Thoracic aorta (tissue), 2 donors: ENCODE data around the gene ENOX1. TPM values are rescaled to one million over a fixed set of nuclear protein-coding genes. Genes with fewer than 3 reads are reported as not detected.

Experiments
- ATAC-seq: fragments of 150-250 bp; one replicate; pipeline ENCODE4 v1.8.0; 2017; ENCODE audit warnings: low read depth; ENCODE audit not compliant: insufficient number of reproducible peaks, low FRiP score
- DNase-seq: peaks from one replicate; pipeline ENCODE4 v3.0.0-alpha.2; 2020; ENCODE audit warnings: low spot score
- H3K27ac ChIP-seq, 2 donors: fragments of 200-600 bp; sonication (generic); 1 replicate in 1 of 2; 2 replicates in 1 of 2; pipeline ENCODE4 v1.5.1; 2016; ENCODE audit warnings: mild to moderate bottlenecking in 2 of 2, moderate library complexity in 2 of 2
- H3K27me3 ChIP-seq: fragments of 200-600 bp; sonication (generic); replicated peaks from 2 replicates; pipeline ENCODE4 v1.6.0; 2016; ENCODE audit warnings: mild to moderate bottlenecking; ENCODE audit not compliant: insufficient read depth
- H3K36me3 ChIP-seq: fragments of 200-600 bp; sonication (generic); one replicate; pipeline ENCODE4 v1.5.1; 2016
- H3K4me1 ChIP-seq, 2 donors: fragments of 200-600 bp; sonication (generic); 1 replicate in 1 of 2; 2 replicates in 1 of 2; pipeline versions ENCODE4 v1.5.1 to v1.6.0; 2016; ENCODE audit warnings: low read depth in 2 of 2, mild to moderate bottlenecking in 1 of 2; ENCODE audit not compliant: control insufficient read depth in 1 of 2
- H3K4me3 ChIP-seq: fragments of 200-600 bp; sonication (generic); 2 replicates; pipeline ENCODE4 v1.5.1; 2016; ENCODE audit warnings: mild to moderate bottlenecking
- H3K9me3 ChIP-seq: fragments of 200-600 bp; sonication (generic); 2 replicates; pipeline ENCODE4 v1.5.1; 2016
- total RNA-seq, 2 donors: library from RNA; depleted of rRNA; stranded (reverse); fragments of >200 nt; gene quantifications; one replicate each; pipeline versions ENCODE4 v1.1.0 to v1.2.3, GENCODE V29; 2016
- TF ChIP-seq, protein P1 (sequence below): fragments of 200-600 bp; sonication (generic); IDR thresholded peaks from one replicate; pipeline ENCODE4 v1.5.1; 2019; ENCODE audit warnings: antibody characterized with exemption

ENOX1 gene
- total RNA-seq, 2 donors from 2014 or later, result 0.41 to 2.3 TPM

GRCh38 chr13:43448605-43449336 is 338.0 kb downstream of the ENOX1 start:
- TF ChIP-seq, protein P1, sequence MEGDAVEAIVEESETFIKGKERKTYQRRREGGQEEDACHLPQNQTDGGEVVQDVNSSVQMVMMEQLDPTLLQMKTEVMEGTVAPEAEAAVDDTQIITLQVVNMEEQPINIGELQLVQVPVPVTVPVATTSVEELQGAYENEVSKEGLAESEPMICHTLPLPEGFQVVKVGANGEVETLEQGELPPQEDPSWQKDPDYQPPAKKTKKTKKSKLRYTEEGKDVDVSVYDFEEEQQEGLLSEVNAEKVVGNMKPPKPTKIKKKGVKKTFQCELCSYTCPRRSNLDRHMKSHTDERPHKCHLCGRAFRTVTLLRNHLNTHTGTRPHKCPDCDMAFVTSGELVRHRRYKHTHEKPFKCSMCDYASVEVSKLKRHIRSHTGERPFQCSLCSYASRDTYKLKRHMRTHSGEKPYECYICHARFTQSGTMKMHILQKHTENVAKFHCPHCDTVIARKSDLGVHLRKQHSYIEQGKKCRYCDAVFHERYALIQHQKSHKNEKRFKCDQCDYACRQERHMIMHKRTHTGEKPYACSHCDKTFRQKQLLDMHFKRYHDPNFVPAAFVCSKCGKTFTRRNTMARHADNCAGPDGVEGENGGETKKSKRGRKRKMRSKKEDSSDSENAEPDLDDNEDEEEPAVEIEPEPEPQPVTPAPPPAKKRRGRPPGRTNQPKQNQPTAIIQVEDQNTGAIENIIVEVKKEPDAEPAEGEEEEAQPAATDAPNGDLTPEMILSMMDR, result no peak
- Histone ChIP-seq H3K4me3 (no peak overlapping the region), H3K36me3 (no peaks in the 10 kb centered on the region), H3K27ac (peak overlapping the region in 1 of 2 donors; percentile 13), H3K4me1 (peaks cover 0 to 31% of the 10 kb centered on the region in 2 donors), H3K27me3 (no peaks in the 10 kb centered on the region), H3K9me3 (no peaks in the 10 kb centered on the region)
- peak; percentile 41 for ATAC-seq
- no peak for DNase-seq

DNA sequence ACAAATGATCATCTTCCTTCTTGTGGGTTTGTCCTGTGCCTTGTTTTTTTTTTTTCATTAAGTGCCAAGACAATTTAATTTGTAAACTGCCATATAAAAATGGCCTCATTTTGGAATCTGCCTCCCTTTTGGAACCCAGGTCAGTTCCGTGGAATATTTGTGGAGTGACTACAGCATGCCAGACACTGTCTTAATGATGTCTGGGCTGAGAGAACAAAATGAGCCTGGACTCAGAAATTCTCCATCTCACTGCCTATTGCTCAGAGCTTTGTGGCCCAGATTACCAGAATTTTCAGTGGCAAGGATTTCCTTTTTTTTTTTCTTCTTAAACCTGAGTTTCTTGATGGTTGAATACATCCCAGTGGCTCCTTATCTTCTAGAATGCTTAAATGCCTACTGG is 340.6 kb downstream of the ENOX1 start:
- DNase-seq (no peak), ATAC-seq (no peak)
- TF ChIP-seq, protein P1, result no peak

DNA sequence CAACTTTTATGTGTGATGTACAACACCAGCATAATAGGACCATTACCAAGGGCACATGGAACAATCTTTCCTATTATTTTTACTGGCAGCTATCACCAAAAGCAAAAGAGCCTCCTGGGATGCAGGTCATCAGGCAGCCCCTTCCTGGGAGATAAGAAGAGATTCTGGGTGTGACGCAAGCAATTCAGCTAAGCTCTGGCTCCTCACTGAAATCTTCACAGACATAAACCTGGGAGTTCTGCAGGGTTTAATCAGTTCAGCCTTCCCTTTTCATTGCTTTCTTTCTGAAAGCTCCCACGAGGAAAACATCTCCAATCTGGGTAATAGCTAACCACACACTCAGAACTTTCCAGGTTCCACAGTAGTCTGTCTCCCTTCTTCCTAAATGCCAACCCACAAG is 341.1 kb downstream of the ENOX1 start:
- no peak for DNase-seq
- TF ChIP-seq, protein P1, result no peak
- no peak overlapping the region for H3K4me3 ChIP-seq
- H3K27me3 ChIP-seq, result no peaks in the 10 kb centered on the region
- no peaks in the 10 kb centered on the region for H3K36me3 ChIP-seq
- no peak overlapping the region for H3K27ac ChIP-seq
- H3K4me1 ChIP-seq, result peaks cover 6 to 51% of the 10 kb centered on the region in 2 donors
- H3K9me3 ChIP-seq, result no peaks in the 10 kb centered on the region
- ATAC-seq, result no peak

More for the DNA sequence above, 340.6 kb downstream of the ENOX1 start:
- H3K27me3 ChIP-seq, result no peaks in the 10 kb centered on the region
- H3K36me3 ChIP-seq, result no peaks in the 10 kb centered on the region
- peak overlapping the region in 1 of 2 donors; percentile 18 for H3K27ac ChIP-seq
- H3K4me1 ChIP-seq, result peaks cover 6 to 51% of the 10 kb centered on the region in 2 donors
- no peaks in the 10 kb centered on the region for H3K9me3 ChIP-seq
- no peak overlapping the region for H3K4me3 ChIP-seq

GRCh38 chr13:43444081-43444480 is 342.7 kb downstream of the ENOX1 start:
- TF ChIP-seq, protein P1, result no peak
- Histone ChIP-seq H3K9me3 (no peaks in the 10 kb centered on the region), H3K36me3 (no peaks in the 10 kb centered on the region), H3K27me3 (no peaks in the 10 kb centered on the region), H3K4me3 (no peak overlapping the region), H3K27ac (peak overlapping the region in 1 of 2 donors; percentile 13), H3K4me1 (peaks cover 6 to 50% of the 10 kb centered on the region in 2 donors)
- ATAC-seq, result no peak
- DNase-seq, result no peak

DNA sequence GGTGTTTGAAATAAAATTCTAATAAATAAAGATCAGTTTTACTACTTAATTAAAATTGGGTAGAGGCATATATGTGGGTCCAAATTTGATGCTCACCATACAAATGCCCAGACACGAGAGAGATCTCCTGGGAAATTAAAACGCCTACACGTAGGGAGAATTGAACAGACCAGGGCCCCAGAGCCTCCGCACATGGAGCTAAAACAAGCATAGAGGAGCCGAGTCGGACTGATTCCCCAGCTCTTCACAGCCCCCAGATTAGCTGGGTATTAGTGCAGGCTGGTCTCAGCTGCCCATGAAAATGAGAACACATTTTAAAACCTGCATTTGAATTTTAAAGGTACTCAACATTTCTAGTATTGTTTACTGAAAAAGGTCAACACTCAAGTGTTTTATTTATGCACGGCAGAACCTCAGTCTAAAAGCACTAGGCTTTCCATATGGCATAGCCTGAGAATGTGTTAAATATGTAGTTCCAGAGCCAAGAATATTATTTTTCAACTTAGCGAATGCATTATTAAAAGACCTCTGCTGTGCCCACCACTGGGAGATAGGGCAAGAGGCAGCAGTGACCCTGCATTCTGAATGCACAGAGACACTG is 344.8 kb downstream of the ENOX1 start:
- H3K9me3 ChIP-seq, result no peaks in the 10 kb centered on the region
- ATAC-seq (no peak), DNase-seq (no peak)
- H3K27me3 ChIP-seq, result no peaks in the 10 kb centered on the region
- peak overlapping the region; percentile 3 for H3K4me3 ChIP-seq
- H3K27ac ChIP-seq, result peak overlapping the region in 1 of 2 donors; percentile 46
- peaks cover 6 to 41% of the 10 kb centered on the region in 2 donors for H3K4me1 ChIP-seq
- H3K36me3 ChIP-seq, result no peaks in the 10 kb centered on the region
- TF ChIP-seq, protein P1, result no peak
